ENCODE measurements around the gene NGLY1. TPM values are rescaled to one million over a fixed set of nuclear protein-coding genes. Genes with fewer than 3 reads are reported as not detected.

NGLY1 gene
- total RNA-seq, 2 experiments from 2014 or later = 46.0 to 46.2 TPM

- H3K4me1 Mint-ChIP-seq (ENCODE audit: low read depth) = no peaks in the 10 kb centered on the region
Measured at GRCh38 chr3:25725810-25726209, 57.4 kb downstream of the NGLY1 start.

GRCh38 chr3:25724948-25725645 lies 58.1 kb downstream of the NGLY1 start:
- no peak for DNase-seq
- Histone ChIP-seq H3K4me3 (ENCODE audit: low read length) (no peak overlapping the region), H3K9me3 (ENCODE audit: control insufficient read depth in 1 of 2, insufficient read depth in 1 of 2, low read length in 2 of 2) (no peaks in the 10 kb centered on the region), H3K27me3 (ENCODE audit: control insufficient read depth in 1 of 2, insufficient read depth in 2 of 2, low read length in 2 of 2) (no peaks in the 10 kb centered on the region), H3K4me1 (ENCODE audit: insufficient read depth, low read length) (no peaks in the 10 kb centered on the region), H3K36me3 (ENCODE audit: insufficient read depth, low read length) (peaks cover 41% of the 10 kb centered on the region), H3K27ac (ENCODE audit: low read depth in 1 of 2, low read length in 2 of 2) (no peak overlapping the region)
- H3K9me3 Mint-ChIP-seq = no peaks in the 10 kb centered on the region
- no peaks in the 10 kb centered on the region for H3K27me3 Mint-ChIP-seq
- ChIA-PET CTCF (no interaction called here), POLR2A (no interaction called here)
- peaks cover 62% of the 10 kb centered on the region for H3K36me3 Mint-ChIP-seq (ENCODE audit: low read depth)
- H3K4me3 Mint-ChIP-seq = no peak overlapping the region
- no peak for ATAC-seq (ENCODE audit: poor library complexity)
- TF ChIP-seq, protein P1, sequence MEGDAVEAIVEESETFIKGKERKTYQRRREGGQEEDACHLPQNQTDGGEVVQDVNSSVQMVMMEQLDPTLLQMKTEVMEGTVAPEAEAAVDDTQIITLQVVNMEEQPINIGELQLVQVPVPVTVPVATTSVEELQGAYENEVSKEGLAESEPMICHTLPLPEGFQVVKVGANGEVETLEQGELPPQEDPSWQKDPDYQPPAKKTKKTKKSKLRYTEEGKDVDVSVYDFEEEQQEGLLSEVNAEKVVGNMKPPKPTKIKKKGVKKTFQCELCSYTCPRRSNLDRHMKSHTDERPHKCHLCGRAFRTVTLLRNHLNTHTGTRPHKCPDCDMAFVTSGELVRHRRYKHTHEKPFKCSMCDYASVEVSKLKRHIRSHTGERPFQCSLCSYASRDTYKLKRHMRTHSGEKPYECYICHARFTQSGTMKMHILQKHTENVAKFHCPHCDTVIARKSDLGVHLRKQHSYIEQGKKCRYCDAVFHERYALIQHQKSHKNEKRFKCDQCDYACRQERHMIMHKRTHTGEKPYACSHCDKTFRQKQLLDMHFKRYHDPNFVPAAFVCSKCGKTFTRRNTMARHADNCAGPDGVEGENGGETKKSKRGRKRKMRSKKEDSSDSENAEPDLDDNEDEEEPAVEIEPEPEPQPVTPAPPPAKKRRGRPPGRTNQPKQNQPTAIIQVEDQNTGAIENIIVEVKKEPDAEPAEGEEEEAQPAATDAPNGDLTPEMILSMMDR (IDR thresholded peaks at IDR 0.05) = no peak
- intact Hi-C loops (cut with DNase I, micrococcal nuclease) = no loop called here
- H3K27ac Mint-ChIP-seq = no peak overlapping the region
- no peaks in the 10 kb centered on the region for H3K4me1 Mint-ChIP-seq (ENCODE audit: low read depth)

More at GRCh38 chr3:25725810-25726209, 57.4 kb downstream of the NGLY1 start:
- DNase-seq = no peak
- peaks cover 66% of the 10 kb centered on the region for H3K36me3 Mint-ChIP-seq (ENCODE audit: low read depth)
- H3K9me3 Mint-ChIP-seq = no peaks in the 10 kb centered on the region
- no peaks in the 10 kb centered on the region for H3K27me3 Mint-ChIP-seq
- H3K4me3 Mint-ChIP-seq = no peak overlapping the region
- intact Hi-C loops (cut with DNase I, micrococcal nuclease) = no loop called here
- ChIA-PET CTCF (no interaction called here), POLR2A (interaction anchor here (0.6 kb wide), 1 partner anchor 18 kb away, joined by 4 read pairs; no protein-coding TSS in a partner anchor)
- no peak overlapping the region for H3K27ac Mint-ChIP-seq
- Histone ChIP-seq H3K36me3 (ENCODE audit: insufficient read depth, low read length) (peaks cover 41% of the 10 kb centered on the region), H3K4me3 (ENCODE audit: low read length) (no peak overlapping the region), H3K27me3 (ENCODE audit: control insufficient read depth in 1 of 2, insufficient read depth in 2 of 2, low read length in 2 of 2) (no peaks in the 10 kb centered on the region), H3K27ac (ENCODE audit: low read depth in 1 of 2, low read length in 2 of 2) (no peak overlapping the region), H3K4me1 (ENCODE audit: insufficient read depth, low read length) (no peaks in the 10 kb centered on the region), H3K9me3 (ENCODE audit: control insufficient read depth in 1 of 2, insufficient read depth in 1 of 2, low read length in 2 of 2) (no peaks in the 10 kb centered on the region)
- ATAC-seq (ENCODE audit: poor library complexity) = no peak
- TF ChIP-seq, protein P1 (IDR thresholded peaks at IDR 0.05) = no peak

DNA sequence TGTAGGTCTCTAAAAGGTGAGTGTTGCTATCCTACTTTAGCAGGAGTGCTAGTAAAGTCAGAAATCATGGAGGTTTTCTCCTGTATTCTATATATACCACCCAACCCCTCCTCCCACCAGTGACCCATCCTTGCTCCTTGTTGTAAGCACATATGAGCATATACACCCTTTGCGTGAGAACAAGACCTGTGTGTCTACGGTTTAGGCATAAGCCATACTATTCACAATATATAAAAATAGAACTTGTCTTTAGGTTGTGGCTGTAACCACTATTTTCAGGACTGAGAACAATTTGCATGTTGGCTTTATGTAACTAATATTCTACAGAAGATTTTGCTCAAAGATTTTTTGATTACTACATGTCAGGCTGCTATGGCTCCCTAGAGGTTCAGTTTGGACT lies 59.4 kb downstream of the NGLY1 start:
- ChIA-PET CTCF (no interaction called here), POLR2A (no interaction called here)
- H3K4me3 Mint-ChIP-seq = no peak overlapping the region

More for the DNA sequence above, 59.4 kb downstream of the NGLY1 start:
- Mint-ChIP-seq H3K27me3 (no peaks in the 10 kb centered on the region), H3K9me3 (no peaks in the 10 kb centered on the region), H3K36me3 (ENCODE audit: low read depth) (peaks cover 56% of the 10 kb centered on the region), H3K27ac (no peak overlapping the region), H3K4me1 (ENCODE audit: low read depth) (no peaks in the 10 kb centered on the region)
- no peak for ATAC-seq (ENCODE audit: poor library complexity)
- H3K36me3 ChIP-seq (ENCODE audit: insufficient read depth, low read length) = peaks cover 40% of the 10 kb centered on the region
- no peak overlapping the region for H3K4me3 ChIP-seq (ENCODE audit: low read length)
- TF ChIP-seq, protein P1 (IDR thresholded peaks at IDR 0.05) = no peak
- intact Hi-C loops (cut with DNase I, micrococcal nuclease) = no loop called here
- no peaks in the 10 kb centered on the region for H3K4me1 ChIP-seq (ENCODE audit: insufficient read depth, low read length)
- H3K27ac ChIP-seq (ENCODE audit: low read depth in 1 of 2, low read length in 2 of 2) = no peak overlapping the region
- H3K27me3 ChIP-seq (ENCODE audit: control insufficient read depth in 1 of 2, insufficient read depth in 2 of 2, low read length in 2 of 2) = no peaks in the 10 kb centered on the region
- no peaks in the 10 kb centered on the region for H3K9me3 ChIP-seq (ENCODE audit: control insufficient read depth in 1 of 2, insufficient read depth in 1 of 2, low read length in 2 of 2)
- DNase-seq = no peak

Measured in CD4-positive, alpha-beta T cell (primary cell).